Esophagus squamous epithelium (tissue), 5 donors: ENCODE data around the gene MOGAT3. TPM values are rescaled to one million over a fixed set of nuclear protein-coding genes. Genes with fewer than 3 reads are reported as not detected.

Experiments used
- DNase-seq: peaks from one replicate; lab custom pipeline; 2025; lab: John Stamatoyannopoulos, UW
- H3K27ac ChIP-seq, 4 donors: fragments of 200-600 bp; sonication (generic); one replicate each; pipeline ENCODE4 v1.5.1; 2016 to 2019; ENCODE audit warnings: mild to moderate bottlenecking in 1 of 4
- H3K27me3 ChIP-seq, 4 donors: fragments of 200-600 bp; sonication (generic); 1 replicate in 3 of 4; 2 replicates in 1 of 4; pipeline versions ENCODE4 v1.5.1 to v1.6.0; 2017 to 2021; ENCODE audit warnings: antibody characterized with exemption in 1 of 4
- H3K36me3 ChIP-seq, 3 donors: fragments of 200-600 bp; sonication (generic); one replicate each; pipeline ENCODE4 v1.5.1; 2016 to 2019
- H3K4me1 ChIP-seq, 3 donors: fragments of 200-600 bp; sonication (generic); one replicate each; pipeline ENCODE4 v1.5.1; 2017 to 2019
- H3K4me3 ChIP-seq, 4 donors: fragments of 200-600 bp; sonication (generic); 1 replicate in 3 of 4; 2 replicates in 1 of 4; pipeline ENCODE4 v1.5.1; 2016 to 2019; ENCODE audit warnings: mild to moderate bottlenecking in 2 of 4, moderate library complexity in 1 of 4
- H3K9me3 ChIP-seq, 3 donors: fragments of 200-600 bp; sonication (generic); one replicate each; pipeline ENCODE4 v1.5.1; 2016 to 2019
- CTCF ChIP-seq, 6 experiments: fragments of 450-650 bp in 4 of 6; fragments of 200-600 bp in 2 of 6; sonication (generic) in 2 of 6; IDR thresholded peaks; one replicate each; pipeline ENCODE4 v1.5.1; 2016 to 2019; ENCODE audit warnings: antibody characterized with exemption in 6 of 6, mild to moderate bottlenecking in 4 of 6, moderate library complexity in 4 of 6
- POLR2A ChIP-seq, 4 donors: fragments of 450-650 bp; IDR thresholded peaks; one replicate each; pipeline ENCODE4 v1.6.1; 2017; ENCODE audit warnings: antibody characterized with exemption in 4 of 4, mild to moderate bottlenecking in 4 of 4, moderate library complexity in 3 of 4
- WGBS, 2 donors: methylation state at CpG; one replicate each; pipeline ENCODE4 v1.1.5; 2018; 5-methylcytosine and 5-hydroxymethylcytosine counted together
- intact Hi-C: fragments of 100-400 bp; cut with DNase I; formaldehyde crosslinking; loops from one replicate; pipeline ENCODE4 v1.15.0; 2022
- total RNA-seq, 4 donors: library from RNA; depleted of rRNA; stranded (reverse); fragments of >200 nt; gene quantifications; one replicate each; pipeline ENCODE4 v1.1.0, GENCODE V29; 2016
- donor health status: DM: yes; HTN: yes; CAD: no.

Gene MOGAT3
- total RNA-seq, 4 donors from 2014 or later = not detected

GRCh38 chr7:101244375-101245146 is 43.7 kb upstream of the MOGAT3 start, which contains the start of gene FIS1:
Gene FIS1 (minus strand): TSS chr7:101245081. CDS start chr7:101245004, 77 bp downstream.
- Histone ChIP-seq H3K9me3 (no peaks in the 10 kb centered on the region), H3K4me1 (peaks cover 13 to 69% (median 48%) of the 10 kb centered on the region in 3 donors), H3K27ac (peak within 1 kb of the TSS; percentile 93 to 98 (median 97)), H3K36me3 (peaks cover 0 to 51% (median 9%) of the 10 kb centered on the region in 3 donors), H3K27me3 (no peaks in the 10 kb centered on the region), H3K4me3 (peak within 1 kb of the TSS; percentile 78 to 86 (median 84))
- peak; percentile 74 for DNase-seq
- 0 to 2% methylated on average over 4 to 9 of the region's 45 CpGs for WGBS, 2 donors
- TF ChIP-seq POLR2A (IDR thresholded peaks at IDR 0.05) (peak in 3 of 4 donors; percentile 44 to 84 (median 65)), CTCF (IDR thresholded peaks at IDR 0.05) (peak; percentile 91 to 97 (median 94))
- intact Hi-C loops = no loop called here

GRCh38 chr7:101243646-101244374 is 43.0 kb upstream of the MOGAT3 start:
- no peaks in the 10 kb centered on the region for H3K9me3 ChIP-seq
- H3K4me1 ChIP-seq = peaks cover 13 to 73% (median 48%) of the 10 kb centered on the region in 3 donors
- H3K27me3 ChIP-seq = no peaks in the 10 kb centered on the region
- intact Hi-C loops = no loop called here
- 9 to 21% methylated on average over 11 to 14 of the region's 28 CpGs for WGBS, 2 donors
- H3K4me3 ChIP-seq = peak overlapping the region; percentile 78 to 86 (median 84)
- H3K27ac ChIP-seq = peak overlapping the region; percentile 93 to 98 (median 97)
- no peak for TF ChIP-seq CTCF (IDR thresholded peaks at IDR 0.05)
- H3K36me3 ChIP-seq = peaks cover 0 to 51% (median 13%) of the 10 kb centered on the region in 3 donors
- no peak for DNase-seq

GRCh38 chr7:101241443-101242349 is 40.9 kb upstream of the MOGAT3 start:
- Histone ChIP-seq H3K27ac (peak overlapping the region in 3 of 4 donors; percentile 48 to 85 (median 81)), H3K4me1 (peaks cover 13 to 94% (median 53%) of the 10 kb centered on the region in 3 donors), H3K36me3 (peaks cover 0 to 52% (median 13%) of the 10 kb centered on the region in 3 donors), H3K27me3 (no peaks in the 10 kb centered on the region), H3K9me3 (no peaks in the 10 kb centered on the region), H3K4me3 (no peak overlapping the region)
- TF ChIP-seq CTCF (IDR thresholded peaks at IDR 0.05) = no peak
- no peak for TF ChIP-seq POLR2A (IDR thresholded peaks at IDR 0.05)
- 46 to 54% methylated on average over 8 to 16 of the region's 16 CpGs for WGBS, 2 donors
- no peak for DNase-seq
- intact Hi-C loops = no loop called here

GRCh38 chr7:101241015-101241363 is 40.2 kb upstream of the MOGAT3 start:
- TF ChIP-seq POLR2A (IDR thresholded peaks at IDR 0.05) = no peak
- TF ChIP-seq CTCF (IDR thresholded peaks at IDR 0.05) = no peak
- no peaks in the 10 kb centered on the region for H3K27me3 ChIP-seq
- peaks cover 13 to 95% (median 53%) of the 10 kb centered on the region in 3 donors for H3K4me1 ChIP-seq
- peaks cover 0 to 53% (median 13%) of the 10 kb centered on the region in 3 donors for H3K36me3 ChIP-seq
- 74 to 83% methylated on average over 8 to 11 of the region's 12 CpGs for WGBS, 2 donors
- H3K4me3 ChIP-seq = no peak overlapping the region
- H3K27ac ChIP-seq = peak overlapping the region in 3 of 4 donors; percentile 48 to 85 (median 81)
- no peaks in the 10 kb centered on the region for H3K9me3 ChIP-seq
- no peak for DNase-seq
- intact Hi-C loops = no loop called here
